NCI-H69 (cell line): Measurements from ENCODE around the gene DGKA.
"Not testable (repeated sequence)": the region's sequence is repeated elsewhere in the genome, so short reads cannot be mapped to it uniquely, and the experiment has no call there.

Experiments used
- DNase-seq: peaks from one replicate; lab custom pipeline; 2025; lab: John Stamatoyannopoulos, UW

The DGKA gene

GRCh38 chr12:55996715-55997534 is 66.0 kb downstream of the DGKA start, which contains the start of gene SUOX:
SUOX (plus strand) TSS chr12:55997276; CDS start chr12:56002222, 4,946 bp downstream.
- peak; percentile 98 for DNase-seq

DNA sequence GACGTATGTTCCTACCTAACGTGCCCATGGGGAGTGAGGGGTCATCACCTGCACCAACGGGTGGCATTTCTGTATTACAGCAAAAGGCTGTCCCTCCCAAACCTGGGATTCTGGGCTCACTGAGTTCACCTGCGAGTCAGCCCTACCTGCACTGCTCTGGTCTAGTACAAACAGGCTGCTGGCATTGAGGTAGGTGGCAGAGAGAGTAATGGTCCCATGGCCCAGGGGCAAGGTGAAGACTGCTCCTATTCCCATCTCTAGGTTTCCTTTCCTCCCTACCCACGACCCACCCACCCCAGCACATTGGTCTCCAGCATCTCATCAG is 66.5 kb downstream of the DGKA start:
- DNase-seq = peak; percentile 58

- not testable (repeated sequence) for DNase-seq
Measured at GRCh38 chr12:55999522-55999921, 68.6 kb downstream of the DGKA start.

DNA sequence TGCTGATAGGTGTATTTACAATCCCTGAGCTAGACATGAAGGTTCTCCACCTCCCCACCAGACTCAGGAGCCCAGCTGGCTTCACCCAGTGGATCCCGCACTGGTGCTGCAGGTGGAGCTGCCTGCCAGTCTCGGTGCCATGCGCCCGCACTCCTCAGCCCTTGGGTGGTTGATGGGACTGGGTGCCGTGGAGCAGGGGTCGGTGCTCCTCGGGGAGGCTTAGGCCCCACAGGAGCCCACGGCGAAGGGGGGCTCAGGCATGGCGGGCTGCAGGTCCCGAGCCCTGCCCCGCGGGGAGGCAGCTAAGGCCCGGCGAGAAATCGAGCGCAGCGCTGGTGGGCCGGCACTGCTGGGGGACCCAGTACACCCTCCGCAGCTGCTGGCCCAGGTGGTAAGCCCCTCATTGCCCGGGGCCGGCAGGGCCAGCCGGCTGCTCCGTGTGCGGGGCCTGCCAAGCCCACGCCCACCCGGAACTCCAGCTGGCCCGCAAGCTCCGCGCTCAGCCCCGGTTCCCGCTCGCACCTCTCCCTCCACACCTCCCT is 69.1 kb downstream of the DGKA start:
- not testable (repeated sequence) for DNase-seq

GRCh38 chr12:56001487-56002100 is 70.6 kb downstream of the DGKA start:
- no peak for DNase-seq

DNA sequence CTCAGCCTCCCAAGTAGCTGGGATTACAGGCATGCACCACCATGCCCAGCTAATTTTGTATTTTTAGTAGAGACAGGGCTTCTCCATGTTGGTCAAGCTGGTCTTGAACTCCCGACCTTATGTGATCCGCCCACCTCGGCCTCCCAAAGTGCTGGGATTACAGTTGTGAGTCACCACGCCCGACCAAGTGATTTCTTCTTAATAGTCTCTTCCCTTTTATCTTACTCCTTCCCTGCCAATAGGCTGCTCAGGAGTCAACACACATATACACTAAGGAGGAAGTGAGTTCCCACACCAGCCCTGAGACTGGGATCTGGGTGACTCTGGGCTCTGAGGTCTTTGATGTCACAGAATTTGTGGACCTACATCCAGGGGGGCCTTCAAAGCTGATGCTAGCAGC is 72.4 kb downstream of the DGKA start:
- DNase-seq = not testable (repeated sequence)
